Gastroesophageal sphincter (tissue), 3 donors: ENCODE results near the gene ZNF692.
A peak's percentile ranks its signal among the peaks of the same experiment; 100 is the strongest.

Source experiments
- EP300 ChIP-seq: sonication (generic); formaldehyde crosslinking; IDR thresholded peaks from one replicate; pipeline ENCODE4 v1.6.1; 2017; ENCODE audit warnings: antibody characterized with exemption, mild to moderate bottlenecking
- POLR2A ChIP-seq, 2 donors: fragments of 450-650 bp; IDR thresholded peaks; one replicate each; pipeline ENCODE4 v1.6.1; 2017; ENCODE audit warnings: antibody characterized with exemption in 2 of 2, mild to moderate bottlenecking in 2 of 2, moderate library complexity in 1 of 2
- POLR2AphosphoS5 ChIP-seq: sonication (generic); formaldehyde crosslinking; IDR thresholded peaks from one replicate; pipeline ENCODE4 v1.6.1; 2017; ENCODE audit warnings: antibody characterized with exemption
- TF ChIP-seq, protein P1 (sequence below), 4 experiments: fragments of 200-600 bp in 2 of 4; fragments of 450-650 bp in 2 of 4; sonication (generic) in 1 of 4; IDR thresholded peaks; one replicate each; pipeline ENCODE4 v1.5.1; 2017 to 2019; ENCODE audit warnings: antibody characterized with exemption in 4 of 4, mild to moderate bottlenecking in 2 of 4, moderate library complexity in 2 of 4

DNA sequence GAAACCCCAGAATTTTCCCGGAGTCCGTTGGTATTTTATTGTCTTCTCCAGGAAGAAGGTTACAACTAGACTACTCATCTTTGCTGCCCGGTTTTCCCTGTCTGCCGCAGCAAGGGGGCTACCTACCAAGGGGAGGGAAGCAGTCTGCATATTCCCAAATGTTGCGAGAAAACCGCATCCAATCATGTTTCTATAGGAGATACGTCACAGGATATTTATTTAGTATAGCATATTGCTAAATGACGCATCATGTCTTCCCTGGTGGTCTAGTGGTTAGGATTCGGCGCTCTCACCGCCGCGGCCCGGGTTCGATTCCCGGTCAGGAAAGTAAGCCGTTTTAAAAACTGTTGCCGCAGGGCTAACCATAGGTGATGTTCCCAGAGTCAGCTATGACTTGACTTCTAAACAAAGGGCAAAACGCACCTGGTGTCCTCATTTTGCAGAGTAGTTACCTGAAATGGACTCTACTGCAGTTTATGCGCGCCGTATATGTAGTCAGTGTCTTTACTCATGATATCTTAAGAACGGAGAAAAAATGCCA lies 15.2 kb upstream of the ZNF692 start:
- no peak for TF ChIP-seq EP300
- TF ChIP-seq, protein P1, sequence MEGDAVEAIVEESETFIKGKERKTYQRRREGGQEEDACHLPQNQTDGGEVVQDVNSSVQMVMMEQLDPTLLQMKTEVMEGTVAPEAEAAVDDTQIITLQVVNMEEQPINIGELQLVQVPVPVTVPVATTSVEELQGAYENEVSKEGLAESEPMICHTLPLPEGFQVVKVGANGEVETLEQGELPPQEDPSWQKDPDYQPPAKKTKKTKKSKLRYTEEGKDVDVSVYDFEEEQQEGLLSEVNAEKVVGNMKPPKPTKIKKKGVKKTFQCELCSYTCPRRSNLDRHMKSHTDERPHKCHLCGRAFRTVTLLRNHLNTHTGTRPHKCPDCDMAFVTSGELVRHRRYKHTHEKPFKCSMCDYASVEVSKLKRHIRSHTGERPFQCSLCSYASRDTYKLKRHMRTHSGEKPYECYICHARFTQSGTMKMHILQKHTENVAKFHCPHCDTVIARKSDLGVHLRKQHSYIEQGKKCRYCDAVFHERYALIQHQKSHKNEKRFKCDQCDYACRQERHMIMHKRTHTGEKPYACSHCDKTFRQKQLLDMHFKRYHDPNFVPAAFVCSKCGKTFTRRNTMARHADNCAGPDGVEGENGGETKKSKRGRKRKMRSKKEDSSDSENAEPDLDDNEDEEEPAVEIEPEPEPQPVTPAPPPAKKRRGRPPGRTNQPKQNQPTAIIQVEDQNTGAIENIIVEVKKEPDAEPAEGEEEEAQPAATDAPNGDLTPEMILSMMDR (IDR thresholded peaks at IDR 0.05) = peak in 1 of 4 experiments; percentile 5
- TF ChIP-seq POLR2A (IDR thresholded peaks at IDR 0.05) = no peak
- TF ChIP-seq POLR2AphosphoS5 = no peak
